Mucosa of gallbladder (tissue), 1 donor: Measurements from ENCODE around the gene SEPTIN11. TPM values are rescaled to one million over a fixed set of nuclear protein-coding genes. Genes with fewer than 3 reads are reported as not detected.
"Not testable (repeated sequence)": the region's sequence is repeated elsewhere in the genome, so short reads cannot be mapped to it uniquely, and the experiment has no call there.

Experiments used
- DNase-seq: peaks from one replicate; pipeline ENCODE4 v3.0.0-alpha.2; 2020; ENCODE audit warnings: low spot score
- total RNA-seq: library from RNA; stranded (reverse); gene quantifications from one replicate; pipeline ENCODE4 v1.2.1, GENCODE V29; 2021
- donor health status: DM: no; HTN: no; CAD: no.

Gene SEPTIN11
- total RNA-seq, 1 donor from 2014 or later = 64.0 TPM

- no peak for DNase-seq
These were observed 2.5 kb downstream of the SEPTIN11 start for GRCh38 chr4:76952071-76952470.

- no peak for DNase-seq
These were observed 3.4 kb downstream of the SEPTIN11 start for GRCh38 chr4:76952656-76953582.

- DNase-seq = no peak
These were observed 4.4 kb downstream of the SEPTIN11 start for GRCh38 chr4:76953956-76954355.

GRCh38 chr4:76954489-76954888 is 4.9 kb downstream of the SEPTIN11 start:
- DNase-seq = no peak

- no peak for DNase-seq
These were observed 5.6 kb downstream of the SEPTIN11 start for GRCh38 chr4:76955182-76955581.

GRCh38 chr4:76957004-76957738 is 7.6 kb downstream of the SEPTIN11 start:
- no peak for DNase-seq

GRCh38 chr4:76958891-76959290 is 9.3 kb downstream of the SEPTIN11 start:
- no peak for DNase-seq

- DNase-seq = no peak
These were observed 10.5 kb downstream of the SEPTIN11 start for GRCh38 chr4:76960014-76960413.

GRCh38 chr4:76962406-76963130 is 13.0 kb downstream of the SEPTIN11 start:
- DNase-seq = no peak

- no peak for DNase-seq
These were observed 13.7 kb downstream of the SEPTIN11 start for GRCh38 chr4:76963131-76963750.

- DNase-seq = not testable (repeated sequence)
These were observed 14.4 kb downstream of the SEPTIN11 start for GRCh38 chr4:76963927-76964326.

- no peak for DNase-seq
These were observed 15.2 kb downstream of the SEPTIN11 start for GRCh38 chr4:76964769-76965168.

- DNase-seq = no peak
These were observed 16.5 kb downstream of the SEPTIN11 start for GRCh38 chr4:76965866-76966579.

- DNase-seq = no peak
These were observed 19.4 kb downstream of the SEPTIN11 start for GRCh38 chr4:76968937-76969336.

- DNase-seq = no peak
These were observed 19.9 kb downstream of the SEPTIN11 start for GRCh38 chr4:76969495-76969894.

- no peak for DNase-seq
These were observed 20.5 kb downstream of the SEPTIN11 start for GRCh38 chr4:76969941-76970529.

GRCh38 chr4:76972306-76972705 is 22.8 kb downstream of the SEPTIN11 start:
- DNase-seq = no peak

GRCh38 chr4:76974150-76974549 is 24.6 kb downstream of the SEPTIN11 start:
- DNase-seq = no peak

GRCh38 chr4:76977113-76977512 is 27.6 kb downstream of the SEPTIN11 start:
- no peak for DNase-seq

- no peak for DNase-seq
These were observed 28.3 kb downstream of the SEPTIN11 start for GRCh38 chr4:76977736-76978350.
